Activated B cell treated with CpG ODN at 0.5 μM for 24 hours (primary cell): ENCODE measurements around the gene NCS1. TPM values are rescaled to one million over a fixed set of nuclear protein-coding genes. Genes with fewer than 3 reads are reported as not detected.

Experiments used
- ATAC-seq: fragments of 200-7000 bp; cut with Tn5 transposase; one replicate; pipeline ENCODE4 v1.10.0; 2021; ENCODE audit warnings: low read depth, mild to moderate bottlenecking, moderate library complexity
- CTCF ChIA-PET: fragments of 350-600 bp; sonication (Branson Sonifier 250); formaldehyde crosslinking; loops from one replicate; lab custom pipeline; 2021; ENCODE audit warnings: antibody characterized with exemption; lab: Charles Lee
- POLR2A ChIA-PET: fragments of 350-600 bp; sonication (Branson Sonifier 250); formaldehyde crosslinking; loops from one replicate; lab custom pipeline; 2021; ENCODE audit warnings: antibody characterized with exemption; lab: Charles Lee
- DNase-seq: peaks from one replicate; pipeline ENCODE4 v3.0.0; 2022
- H3K27ac Mint-ChIP-seq: one replicate; pipeline ENCODE4 v1.8.0; 2020; ENCODE audit warnings: mixed read lengths
- H3K27me3 Mint-ChIP-seq: one replicate; pipeline ENCODE4 v1.8.0; 2021; ENCODE audit warnings: mixed read lengths
- H3K36me3 Mint-ChIP-seq: one replicate; pipeline ENCODE4 v1.8.0; 2021; ENCODE audit warnings: low read depth, mixed read lengths
- H3K4me1 Mint-ChIP-seq: one replicate; pipeline ENCODE4 v1.8.0; 2021; ENCODE audit warnings: mixed read lengths
- H3K4me3 Mint-ChIP-seq: one replicate; pipeline ENCODE4 v1.8.0; 2020; ENCODE audit warnings: mild to moderate bottlenecking, mixed read lengths
- H3K9me3 Mint-ChIP-seq: one replicate; pipeline ENCODE4 v1.8.0; 2020; ENCODE audit warnings: mixed read lengths
- intact Hi-C: fragments of 100-400 bp; cut with micrococcal nuclease; formaldehyde crosslinking; loops from one replicate; pipeline ENCODE4 v1.15.1; 2024
- total RNA-seq: library from RNA; stranded (reverse); gene quantifications from 2 replicates; pipeline ENCODE4 v1.2.3, GENCODE V29; 2022
- TF ChIP-seq, protein P1 (sequence below): fragments of 200-600 bp; IDR thresholded peaks from one replicate; pipeline ENCODE4 v1.8.0; 2022; ENCODE audit warnings: antibody characterized with exemption, mild to moderate bottlenecking

NCS1 gene
- total RNA-seq, 1 donor from 2014 or later: 0.24 TPM

DNA sequence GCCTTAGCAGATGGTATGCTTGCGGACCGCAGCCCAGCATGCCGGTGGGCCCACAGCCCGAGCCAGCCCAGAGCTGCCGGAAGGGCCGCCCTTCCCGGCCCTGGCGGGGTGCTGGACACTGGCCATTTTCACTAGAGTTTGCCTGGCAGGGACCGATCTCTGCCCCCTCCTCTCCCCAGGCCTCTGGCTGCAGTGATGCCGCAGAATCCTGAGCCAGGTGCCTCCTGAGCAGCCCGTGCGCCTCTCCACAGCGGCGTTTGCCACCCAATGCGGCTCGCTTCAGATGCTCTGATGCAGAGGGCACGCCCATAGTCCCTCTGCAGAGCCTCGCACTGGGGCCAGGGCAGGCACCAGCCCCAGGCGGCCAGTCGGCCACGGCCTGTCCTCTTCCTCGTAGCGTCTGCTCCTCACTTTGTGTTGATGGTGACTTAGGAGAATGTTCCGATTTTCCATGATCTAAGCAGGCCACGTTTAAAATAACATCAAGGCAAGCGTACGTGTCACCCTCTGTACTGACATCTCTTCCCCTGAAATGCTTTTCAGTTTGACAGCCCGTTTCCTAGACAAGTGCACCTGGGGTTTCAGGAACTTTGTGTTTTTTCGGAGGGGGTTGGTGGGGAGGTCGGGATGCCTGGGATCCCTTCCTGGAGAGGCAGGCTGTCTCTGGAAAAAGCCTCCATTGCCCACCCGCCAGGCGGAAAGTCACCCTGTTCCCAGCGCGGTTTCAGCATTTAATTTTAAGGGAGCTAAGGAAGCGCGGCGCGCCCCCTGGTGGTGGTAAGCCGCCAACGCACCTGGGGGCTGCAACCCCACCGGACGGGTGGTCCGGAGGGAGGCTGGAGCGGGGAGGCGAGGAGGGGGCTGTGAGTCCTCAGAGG lies 63.6 kb downstream of the NCS1 start:
- Mint-ChIP-seq H3K27ac (no peak overlapping the region), H3K4me1 (peaks cover 25% of the 10 kb centered on the region), H3K36me3 (no peaks in the 10 kb centered on the region), H3K27me3 (peaks cover 3% of the 10 kb centered on the region), H3K4me3 (no peak overlapping the region), H3K9me3 (no peaks in the 10 kb centered on the region)
- ATAC-seq (no peak), DNase-seq (peak; percentile 70)
- TF ChIP-seq, protein P1, sequence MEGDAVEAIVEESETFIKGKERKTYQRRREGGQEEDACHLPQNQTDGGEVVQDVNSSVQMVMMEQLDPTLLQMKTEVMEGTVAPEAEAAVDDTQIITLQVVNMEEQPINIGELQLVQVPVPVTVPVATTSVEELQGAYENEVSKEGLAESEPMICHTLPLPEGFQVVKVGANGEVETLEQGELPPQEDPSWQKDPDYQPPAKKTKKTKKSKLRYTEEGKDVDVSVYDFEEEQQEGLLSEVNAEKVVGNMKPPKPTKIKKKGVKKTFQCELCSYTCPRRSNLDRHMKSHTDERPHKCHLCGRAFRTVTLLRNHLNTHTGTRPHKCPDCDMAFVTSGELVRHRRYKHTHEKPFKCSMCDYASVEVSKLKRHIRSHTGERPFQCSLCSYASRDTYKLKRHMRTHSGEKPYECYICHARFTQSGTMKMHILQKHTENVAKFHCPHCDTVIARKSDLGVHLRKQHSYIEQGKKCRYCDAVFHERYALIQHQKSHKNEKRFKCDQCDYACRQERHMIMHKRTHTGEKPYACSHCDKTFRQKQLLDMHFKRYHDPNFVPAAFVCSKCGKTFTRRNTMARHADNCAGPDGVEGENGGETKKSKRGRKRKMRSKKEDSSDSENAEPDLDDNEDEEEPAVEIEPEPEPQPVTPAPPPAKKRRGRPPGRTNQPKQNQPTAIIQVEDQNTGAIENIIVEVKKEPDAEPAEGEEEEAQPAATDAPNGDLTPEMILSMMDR: peak; percentile 92
- CTCF ChIA-PET: interaction anchor here (0.6 to 10.6 kb wide), 5 partner anchors 10 to 136 kb away, joined by 3 to 108 read pairs (median 3); no protein-coding TSS in a partner anchor
- POLR2A ChIA-PET: interaction anchor here (0.6 to 1.5 kb wide), 3 partner anchors 107 to 128 kb away, joined by 3 to 8 read pairs (median 6); no protein-coding TSS in a partner anchor
- intact Hi-C loops: loop anchor here (1.0 to 5.0 kb wide), 3 partner anchors 128 to 433 kb away; partner anchors contain the start of gene TOR1B

DNA sequence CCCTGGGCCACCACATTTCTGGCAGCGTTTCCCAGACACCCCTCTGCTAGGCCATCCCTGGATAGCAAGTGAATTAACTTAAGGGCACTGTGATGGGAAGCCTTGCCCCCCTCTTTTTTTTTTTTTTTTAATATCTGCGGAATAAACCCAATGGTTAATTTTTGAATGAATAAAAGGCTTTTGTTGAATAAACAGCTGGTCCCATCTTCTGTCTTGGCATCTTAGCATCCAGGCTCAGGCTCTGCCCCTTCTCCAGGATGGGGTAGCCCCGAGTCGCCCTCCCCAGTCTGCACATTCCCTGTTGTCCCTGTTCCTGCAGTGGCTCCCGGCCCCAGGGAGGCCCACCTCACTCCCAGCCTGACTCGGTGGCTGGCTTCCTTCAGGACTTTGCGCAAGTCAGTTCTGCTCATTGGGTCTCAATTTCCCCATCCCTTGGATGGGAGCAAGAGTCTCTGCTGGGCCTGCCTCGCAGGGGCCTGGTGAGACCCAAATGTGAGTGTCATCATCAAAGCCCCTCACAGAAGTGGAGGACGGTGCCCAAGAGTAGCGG lies 64.3 kb downstream of the NCS1 start:
- Mint-ChIP-seq H3K27me3 (peaks cover 3% of the 10 kb centered on the region), H3K9me3 (no peaks in the 10 kb centered on the region), H3K4me1 (peaks cover 28% of the 10 kb centered on the region), H3K27ac (no peak overlapping the region), H3K36me3 (no peaks in the 10 kb centered on the region), H3K4me3 (no peak overlapping the region)
- TF ChIP-seq, protein P1: no peak
- ATAC-seq (no peak), DNase-seq (no peak)
- ChIA-PET CTCF (interaction anchor here (0.6 to 10.6 kb wide), 5 partner anchors 9 to 136 kb away, joined by 3 to 108 read pairs (median 3); no protein-coding TSS in a partner anchor), POLR2A (interaction anchor here (0.6 to 1.5 kb wide), 2 partner anchors 108 to 594 kb away, joined by 3 to 6 read pairs; no protein-coding TSS in a partner anchor)
- intact Hi-C loops: loop anchor here (1.0 to 5.0 kb wide), 3 partner anchors 129 to 434 kb away; partner anchors contain the start of gene TOR1B

DNA sequence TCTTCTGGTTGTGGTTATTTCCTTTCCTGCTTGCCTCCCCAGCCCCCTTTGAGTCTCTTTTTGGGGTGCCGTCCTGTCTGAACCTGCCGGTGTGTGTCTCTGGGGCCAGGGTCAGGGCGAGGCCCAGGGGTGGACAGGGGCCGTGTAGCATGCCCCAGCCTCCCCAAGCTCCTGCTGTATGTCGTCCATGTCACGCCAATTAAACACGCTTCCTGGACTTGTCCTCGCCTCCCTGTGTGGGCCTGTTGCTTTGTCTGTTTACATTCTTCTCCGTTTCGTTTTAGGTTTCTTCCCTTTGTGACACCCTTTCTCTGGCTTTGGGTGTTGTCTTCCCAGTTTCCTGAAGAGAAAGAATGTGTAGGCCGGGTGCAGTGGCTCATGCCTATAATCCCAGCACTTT lies 64.9 kb downstream of the NCS1 start:
- H3K4me3 Mint-ChIP-seq: no peak overlapping the region
- H3K27ac Mint-ChIP-seq: no peak overlapping the region
- POLR2A ChIA-PET: interaction anchor here (0.6 to 1.5 kb wide), 2 partner anchors 109 to 595 kb away, joined by 3 to 6 read pairs; no protein-coding TSS in a partner anchor
- no peaks in the 10 kb centered on the region for H3K9me3 Mint-ChIP-seq
- ATAC-seq: no peak
- intact Hi-C loops: loop anchor here (5.0 kb wide), 2 partner anchors 335 to 435 kb away; partner anchors contain the start of gene TOR1B
- no peaks in the 10 kb centered on the region for H3K36me3 Mint-ChIP-seq
- H3K4me1 Mint-ChIP-seq: peaks cover 28% of the 10 kb centered on the region
- CTCF ChIA-PET: interaction anchor here (1.3 to 10.6 kb wide), 2 partner anchors 9 to 130 kb away, joined by 5 to 108 read pairs; no protein-coding TSS in a partner anchor
- peaks cover 3% of the 10 kb centered on the region for H3K27me3 Mint-ChIP-seq
- TF ChIP-seq, protein P1: no peak
- DNase-seq: no peak

DNA sequence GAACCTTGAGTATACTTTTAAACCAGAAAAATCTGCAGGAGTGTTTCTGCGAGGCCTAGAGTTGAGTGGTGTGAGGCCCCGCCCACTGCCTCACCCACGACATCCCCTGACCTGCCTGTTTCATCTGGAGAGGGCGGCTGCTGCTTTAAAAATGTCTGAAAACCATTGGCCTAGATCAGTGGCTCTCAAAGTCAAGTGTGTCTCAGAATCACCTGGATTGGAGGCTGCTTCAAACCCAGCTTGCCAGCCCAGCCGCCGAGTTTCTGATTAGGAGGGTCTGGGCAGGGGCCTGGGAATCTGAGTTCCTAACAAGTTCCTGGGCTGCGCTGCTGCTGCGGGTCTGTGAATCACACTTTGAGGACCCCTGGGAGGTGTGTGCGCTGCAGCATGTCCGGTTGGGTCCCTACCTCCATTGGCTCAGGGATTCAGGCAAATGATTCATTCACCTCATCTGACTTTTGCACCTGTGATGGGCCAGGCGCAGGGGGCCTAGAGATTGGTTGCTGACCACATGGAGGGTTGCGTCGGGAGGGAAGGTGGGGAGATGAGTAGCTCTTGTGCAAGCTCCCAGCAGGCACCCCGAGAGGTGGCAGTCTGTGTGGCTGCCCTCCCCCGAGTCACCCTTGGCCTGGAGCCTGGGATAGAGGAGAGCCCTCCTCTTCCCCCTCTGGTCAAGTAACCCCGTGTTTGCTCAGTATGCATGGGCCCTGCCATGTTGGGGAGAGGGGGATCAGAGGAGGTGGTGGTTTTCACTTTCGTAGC lies 65.7 kb downstream of the NCS1 start:
- Mint-ChIP-seq H3K9me3 (no peaks in the 10 kb centered on the region), H3K27ac (no peak overlapping the region), H3K4me1 (peaks cover 32% of the 10 kb centered on the region), H3K4me3 (no peak overlapping the region), H3K36me3 (no peaks in the 10 kb centered on the region), H3K27me3 (peaks cover 3% of the 10 kb centered on the region)
- no peak for ATAC-seq
- no peak for DNase-seq
- ChIA-PET POLR2A (interaction anchor here (0.6 kb wide), 1 partner anchor 246 kb away, joined by 3 read pairs; no protein-coding TSS in a partner anchor), CTCF (interaction anchor here (10.6 kb wide), 1 partner anchor 131 kb away, joined by 108 read pairs; no protein-coding TSS in a partner anchor)
- TF ChIP-seq, protein P1: no peak
- intact Hi-C loops: loop anchor here (5.0 kb wide), 2 partner anchors 336 to 436 kb away; partner anchors contain the start of gene TOR1B
